Dermis microvascular lymphatic vessel endothelial cell (primary cell): ENCODE data around the gene RNF149. TPM values are rescaled to one million over a fixed set of nuclear protein-coding genes. Genes with fewer than 3 reads are reported as not detected.
"Not testable (repeated sequence)": the region's sequence is repeated elsewhere in the genome, so short reads cannot be mapped to it uniquely, and the experiment has no call there.

Experiments
- DNase-seq, 2 donors: peaks; one replicate each; pipeline versions ENCODE4 v3.0.0 to v3.0.0-alpha.2; 2010; ENCODE audit warnings: low read depth in 2 of 2
- total RNA-seq: library from RNA; depleted of rRNA; stranded (reverse); fragments of >200 nt; gene quantifications from 2 replicates; pipeline ENCODE4 v1.2.1, GENCODE V29; 2014

The RNF149 gene
- total RNA-seq, 1 donor from 2014 or later, result 31.7 TPM

GRCh38 chr2:101332885-101333766, 24.6 kb upstream of the RNF149 start:
- DNase-seq, result no peak

DNA sequence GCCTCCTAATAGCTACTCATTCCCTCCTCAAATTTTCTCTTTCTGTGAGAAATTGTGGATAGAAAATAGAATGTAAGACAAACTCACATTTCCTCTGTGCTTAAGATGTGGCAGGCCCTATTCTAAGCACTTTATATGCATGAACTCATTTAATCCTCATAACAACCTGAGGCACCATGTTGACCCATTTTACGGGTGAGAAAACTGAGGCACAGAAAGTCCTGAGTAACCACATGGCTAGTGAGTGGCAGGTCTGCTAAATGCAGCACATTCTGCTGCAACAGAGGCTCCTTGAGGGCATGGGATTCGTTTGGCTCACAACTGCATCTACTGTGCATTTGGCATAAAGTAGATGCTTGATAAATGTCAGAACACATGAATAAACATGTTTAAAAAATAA, 22.7 kb upstream of the RNF149 start:
- no peak for DNase-seq

DNA sequence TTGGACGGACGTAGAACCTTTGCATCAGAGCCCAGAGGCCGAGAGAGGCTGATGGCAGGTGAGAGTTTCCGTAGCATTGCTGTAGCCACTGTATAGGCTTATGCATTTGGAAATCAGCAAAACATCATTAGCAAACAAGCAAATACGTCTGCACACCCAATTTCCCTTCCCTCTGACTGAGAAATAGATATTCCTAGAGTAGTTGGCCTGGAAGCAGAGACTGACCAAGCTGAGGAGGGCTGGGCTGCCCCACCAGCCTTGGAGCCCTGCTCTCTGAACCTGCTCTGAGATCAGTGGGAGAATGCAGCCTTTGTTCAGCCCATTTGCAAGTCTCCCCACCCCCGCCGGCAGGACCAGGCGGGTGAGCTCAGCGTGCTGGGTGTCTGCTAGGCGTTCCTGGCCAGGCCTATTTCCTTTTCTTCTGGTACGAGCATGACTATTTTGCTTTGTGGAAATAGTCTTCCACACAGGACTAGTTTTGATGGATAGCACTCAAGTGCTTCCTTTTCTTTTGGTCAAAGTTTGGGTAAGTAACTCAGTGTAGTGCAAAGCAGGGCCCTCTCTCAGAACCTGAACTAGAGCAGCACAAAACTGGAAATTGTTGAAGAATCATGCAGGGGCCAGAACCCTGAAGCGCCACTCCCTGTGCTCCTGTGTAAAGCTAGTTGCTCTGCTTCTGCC, 21.9 kb upstream of the RNF149 start:
- DNase-seq, result peak in 1 of 2 donors; percentile 73

DNA sequence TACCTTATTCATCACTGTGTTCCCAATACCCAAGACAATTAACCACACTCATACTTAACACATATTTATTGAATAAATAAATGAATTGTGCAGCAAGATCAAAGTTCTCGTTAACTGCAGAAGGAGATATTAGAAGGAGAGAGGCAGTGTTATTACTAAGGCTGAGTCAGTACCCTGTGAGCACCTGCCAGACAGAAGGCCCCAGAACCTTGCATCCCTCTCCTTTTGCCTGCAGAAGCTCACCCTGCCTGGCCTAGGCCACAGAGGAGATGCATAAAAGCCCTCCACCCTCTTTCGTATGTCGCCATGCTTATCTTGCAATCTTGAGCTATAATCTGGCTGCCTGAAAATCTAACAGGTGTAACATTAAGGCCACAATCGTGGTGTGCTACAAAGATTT, 20.5 kb upstream of the RNF149 start:
- no peak for DNase-seq

DNA sequence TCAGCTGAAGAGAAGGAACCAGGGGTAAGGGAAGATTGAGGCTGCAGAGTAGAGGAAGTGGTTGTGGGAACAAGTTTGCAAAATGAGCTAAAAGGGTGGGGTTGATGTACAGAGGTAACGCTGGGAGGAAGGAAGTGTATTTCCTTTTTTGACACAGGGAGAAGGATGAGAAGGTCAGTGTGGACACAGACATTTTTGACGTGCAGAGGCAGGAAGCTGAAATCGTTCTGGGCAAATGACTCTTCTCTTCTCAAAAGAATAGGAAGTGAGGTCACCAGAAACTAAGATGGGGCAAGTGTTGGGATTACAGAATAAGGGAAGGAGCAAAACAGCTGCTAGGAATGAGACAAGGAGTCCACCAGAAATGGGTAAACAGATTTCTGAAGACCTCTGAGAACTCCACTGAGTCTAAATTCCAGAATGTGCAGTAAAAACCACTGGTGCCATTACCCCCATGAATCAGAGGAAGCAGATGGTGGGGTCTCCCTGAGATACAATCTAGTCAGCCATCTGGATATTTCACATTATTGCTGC, 20.0 kb upstream of the RNF149 start:
- peak in 1 of 2 donors; percentile 88 for DNase-seq

- no peak for DNase-seq
Observed at GRCh38 chr2:101327863-101328394, 19.4 kb upstream of the RNF149 start.

GRCh38 chr2:101325425-101325824, 16.9 kb upstream of the RNF149 start:
- no peak for DNase-seq

GRCh38 chr2:101316568-101316967, 8.1 kb upstream of the RNF149 start:
- not testable (repeated sequence) for DNase-seq

GRCh38 chr2:101311696-101312017, 3.2 kb upstream of the RNF149 start:
- DNase-seq, result no peak

DNA sequence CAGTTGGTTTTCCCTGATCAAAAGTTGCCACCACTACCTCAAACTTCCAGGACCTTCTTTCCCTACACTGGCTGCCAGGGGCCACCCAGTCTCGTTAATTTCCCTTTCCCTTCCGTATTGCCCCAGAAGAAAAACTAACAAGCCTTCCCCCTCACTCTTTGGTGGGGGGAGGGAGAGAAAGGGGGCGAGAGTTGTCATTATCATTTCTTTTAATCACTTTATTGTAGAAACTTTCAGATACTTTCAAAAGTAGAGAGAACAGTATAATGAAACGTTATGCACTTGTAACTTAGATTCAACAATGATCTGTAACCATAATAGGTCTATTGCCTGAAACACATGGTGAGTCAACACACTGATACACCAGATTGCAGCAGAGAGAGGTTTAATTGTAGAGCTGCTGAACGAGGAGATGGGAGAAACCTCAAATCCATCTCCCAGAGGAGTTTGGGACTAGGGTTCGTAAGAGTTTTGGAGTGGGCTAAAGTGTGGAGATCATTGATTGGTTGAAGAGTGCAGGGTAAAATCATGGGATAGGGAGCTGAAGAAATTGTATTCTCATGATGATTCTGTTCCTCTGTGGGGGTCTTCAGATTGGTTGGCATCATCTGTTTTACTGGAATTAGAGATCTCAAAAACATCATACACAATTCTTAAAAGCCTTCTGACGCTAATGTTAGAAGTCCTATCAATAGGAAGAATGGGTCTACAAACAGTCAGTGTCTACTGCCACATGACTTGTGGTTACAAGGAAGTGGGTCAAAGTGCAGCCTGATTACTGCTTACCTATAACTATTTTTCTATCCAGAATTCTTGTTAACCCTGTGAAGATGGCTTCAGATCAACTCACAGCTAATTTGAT, 2.6 kb upstream of the RNF149 start:
- DNase-seq, result no peak

GRCh38 chr2:101310090-101310833, 1.8 kb upstream of the RNF149 start:
- no peak for DNase-seq

- peak in 1 of 2 donors; percentile 25 for DNase-seq
Observed at GRCh38 chr2:101307950-101308431, 510 bp downstream of the RNF149 start.

GRCh38 chr2:101307503-101307902, 998 bp downstream of the RNF149 start:
- peak in 1 of 2 donors; percentile 12 for DNase-seq

DNA sequence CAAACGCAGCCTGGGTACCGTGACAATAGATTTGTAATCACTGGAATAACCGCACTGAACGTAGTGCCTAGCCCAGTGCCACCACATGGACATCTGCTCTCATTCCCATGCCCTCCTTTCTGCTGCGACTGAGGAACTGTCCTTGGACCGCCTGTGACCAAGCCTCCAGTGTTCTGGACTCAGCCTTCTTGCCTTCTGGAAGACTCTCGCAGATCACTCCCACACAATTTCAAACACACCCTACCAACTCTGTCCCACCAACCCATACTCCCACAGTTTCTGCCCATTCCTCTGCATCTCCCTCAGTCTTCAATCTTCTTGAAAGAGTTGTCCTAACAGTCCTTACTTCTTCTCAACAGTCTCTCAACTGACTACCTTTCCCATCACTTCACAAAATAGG, 2.1 kb downstream of the RNF149 start:
- no peak for DNase-seq

DNA sequence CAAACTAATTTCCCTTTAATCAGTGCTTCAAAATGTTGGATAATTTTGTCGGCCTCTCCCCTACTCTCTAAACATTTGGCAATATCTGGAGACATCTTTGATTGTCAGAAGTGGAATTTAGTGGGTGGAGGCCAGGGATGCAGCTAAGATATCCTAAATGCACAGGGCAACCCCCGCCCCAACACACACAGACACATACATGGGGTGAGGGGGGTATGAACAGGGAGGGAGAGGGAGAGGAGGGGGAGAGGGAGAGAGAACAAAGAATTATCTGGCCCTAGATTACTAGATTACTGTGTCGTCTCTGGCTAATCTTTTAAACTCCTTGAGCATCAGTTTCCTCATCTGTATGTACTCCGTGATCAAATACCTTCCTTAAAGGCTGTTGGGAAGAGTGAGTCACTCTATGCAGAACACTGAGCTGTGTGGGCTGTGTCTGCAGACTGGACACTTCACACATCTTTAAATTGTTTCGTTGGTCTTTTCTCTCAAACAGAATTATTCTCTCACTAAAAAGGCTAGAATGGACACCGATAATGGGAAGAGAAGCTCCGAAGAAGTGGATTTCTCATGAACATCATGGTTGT, 2.9 kb downstream of the RNF149 start:
- peak in 1 of 2 donors; percentile 71 for DNase-seq

DNA sequence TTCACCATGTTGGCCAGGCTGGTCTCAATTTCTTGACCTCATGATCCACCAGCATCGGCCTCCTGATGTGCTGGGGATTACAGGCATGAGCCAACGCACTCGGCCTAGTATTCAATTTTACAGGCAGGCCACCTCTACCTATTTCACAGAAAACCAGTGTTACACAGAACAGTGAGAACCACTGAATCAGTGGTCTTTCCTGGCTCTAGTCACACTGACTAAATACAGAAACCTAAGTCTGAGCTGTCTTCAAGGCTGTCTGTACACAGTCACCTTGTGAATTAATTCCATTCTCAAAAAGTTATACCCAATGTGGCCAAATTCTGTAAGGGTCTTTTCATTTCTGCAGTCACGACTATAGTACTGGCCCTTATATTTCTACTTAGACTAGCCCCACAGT, 3.5 kb downstream of the RNF149 start:
- no peak for DNase-seq

DNA sequence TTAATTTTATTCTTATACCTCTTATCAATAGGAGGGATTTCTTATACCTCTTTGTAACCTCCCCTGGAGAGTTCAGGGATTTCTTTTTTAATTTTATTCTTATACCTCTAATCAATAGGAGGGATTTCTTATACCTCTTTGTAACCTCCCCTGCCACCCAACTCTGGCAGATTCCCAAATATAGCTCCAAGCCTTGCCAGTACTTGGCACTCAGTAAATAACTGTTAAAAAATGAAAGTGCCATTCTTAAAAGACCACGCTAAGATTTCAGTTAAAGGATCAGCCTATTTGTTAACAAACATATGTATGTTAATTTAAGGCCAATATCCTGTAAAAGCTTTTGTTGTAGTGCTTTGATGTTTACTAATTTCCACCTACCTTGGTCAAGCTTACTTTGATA, 4.8 kb downstream of the RNF149 start:
- DNase-seq, result no peak

- no peak for DNase-seq
Observed at GRCh38 chr2:101302016-101302415, 6.5 kb downstream of the RNF149 start.

DNA sequence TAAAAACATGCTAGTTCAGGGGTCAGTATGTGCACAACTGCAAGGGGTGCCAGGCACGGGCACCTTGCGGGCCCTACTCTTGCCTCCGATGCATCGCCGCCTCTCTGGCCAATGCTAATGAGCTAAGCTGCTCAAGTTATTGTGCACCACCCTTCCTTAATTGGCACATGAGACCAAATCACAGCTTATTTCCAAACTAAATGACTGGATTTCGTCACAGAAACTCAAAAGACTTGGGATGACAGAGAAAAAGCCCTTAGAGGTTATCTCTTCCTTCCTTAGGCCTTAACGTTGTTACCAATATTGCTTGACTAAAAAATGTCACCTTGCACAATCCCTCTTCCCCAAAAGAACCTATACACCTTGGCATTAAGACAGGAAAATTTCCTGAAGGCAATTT, 7.7 kb downstream of the RNF149 start:
- DNase-seq, result no peak

DNA sequence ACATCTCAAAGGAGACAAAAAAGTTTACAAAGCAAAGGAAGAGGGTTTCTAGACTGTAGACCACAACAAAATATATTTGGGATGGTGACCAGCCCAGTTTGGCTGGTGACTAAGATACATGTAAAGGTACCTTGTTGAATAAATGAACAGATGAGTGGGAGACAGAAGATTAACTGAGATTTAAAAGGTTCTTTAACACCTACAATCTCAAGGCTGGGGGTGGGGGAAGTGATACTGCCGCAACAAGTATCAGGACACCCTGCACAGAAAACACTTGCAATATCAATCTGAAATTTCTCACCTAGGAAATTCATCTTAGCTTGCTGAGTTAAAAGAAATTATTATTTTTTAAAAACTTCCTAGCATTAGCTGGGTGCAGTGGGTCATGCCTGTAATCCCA, 8.3 kb downstream of the RNF149 start:
- DNase-seq, result no peak
